Panc1 (cell line): Measurements from ENCODE around the gene LPIN1. TPM values are rescaled to one million over a fixed set of nuclear protein-coding genes. Genes with fewer than 3 reads are reported as not detected.

ENCODE experiments used
- ATAC-seq: fragments of 200-7000 bp; cut with Tn5 transposase; 2 replicates; pipeline ENCODE4 v1.9.1; 2020; ENCODE audit warnings: mild to moderate bottlenecking, moderate library complexity
- BruUV-seq: library from RNA; stranded (reverse); fragments of 400-500 nt; replicated peaks from 2 replicates; lab custom pipeline; 2021; lab: Mats Ljungman, UMichigan
- CTCF ChIA-PET: fragments of 300-600 bp; sonication (Branson Sonifier 250); formaldehyde crosslinking; loops from one replicate; lab custom pipeline; 2022; ENCODE audit warnings: antibody characterized with exemption; lab: Charles Lee
- POLR2A ChIA-PET: fragments of 300-600 bp; sonication (Branson Sonifier 250); formaldehyde crosslinking; loops from one replicate; lab custom pipeline; 2022; ENCODE audit warnings: antibody characterized with exemption; lab: Charles Lee
- DNase-seq: peaks from one replicate; pipeline ENCODE4 v3.0.0-alpha.2; 2010; ENCODE audit warnings: low read depth, low spot score
- H3K27ac ChIP-seq: 2 replicates; pipeline ENCODE4 v1.5.1; 2011; ENCODE audit warnings: mild to moderate bottlenecking, low read length, inconsistent platforms
- H3K27me3 ChIP-seq: fragments of 200-500 bp; sonication (Bioruptor generic); 2 replicates; pipeline ENCODE4 v1.6.0; 2014; ENCODE audit warnings: low read length, inconsistent platforms; ENCODE audit not compliant: control insufficient read depth, insufficient read depth
- H3K36me3 ChIP-seq: fragments of 200-500 bp; sonication (Bioruptor generic); 2 replicates; pipeline ENCODE4 v1.5.1; 2014; ENCODE audit warnings: inconsistent platforms, mild to moderate bottlenecking, low read length, moderate library complexity; ENCODE audit not compliant: control insufficient read depth, insufficient read depth
- H3K4me1 ChIP-seq: 2 replicates; pipeline ENCODE4 v1.5.1; 2011; ENCODE audit warnings: inconsistent platforms, mild to moderate bottlenecking, low read length, moderate library complexity; ENCODE audit not compliant: control insufficient read depth, insufficient read depth
- H3K4me3 ChIP-seq, 2 experiments: 2 replicates each; pipeline ENCODE4 v1.5.1; 2011 to 2012; ENCODE audit warnings: low read depth in 2 of 2, low read length in 2 of 2, mild to moderate bottlenecking in 2 of 2, inconsistent platforms in 1 of 2, moderate library complexity in 1 of 2
- H3K9me3 ChIP-seq: fragments of 200-500 bp; sonication (Bioruptor generic); 2 replicates; pipeline ENCODE4 v1.5.1; 2014; ENCODE audit warnings: low read depth, mild to moderate bottlenecking, inconsistent platforms, low read length, moderate library complexity; ENCODE audit not compliant: control insufficient read depth, insufficient read depth
- CTCF ChIP-seq: fragments of 450-650 bp; IDR thresholded peaks from 2 replicates; pipeline ENCODE4 v1.5.1; 2017; ENCODE audit warnings: mild to moderate bottlenecking
- POLR2AphosphoS5 ChIP-seq: IDR thresholded peaks from 2 replicates; pipeline ENCODE4 v1.6.1; 2012; ENCODE audit warnings: mild to moderate bottlenecking, low read depth, low read length, moderate library complexity
- REST ChIP-seq, 2 experiments: IDR thresholded peaks; 2 replicates each; pipeline ENCODE4 v1.6.1; 2011 to 2012; ENCODE audit warnings: low read depth in 2 of 2, control low read depth in 1 of 2, low read length in 1 of 2, mild to moderate bottlenecking in 1 of 2, moderate library complexity in 1 of 2; ENCODE audit not compliant: insufficient read depth in 1 of 2
- SIN3A ChIP-seq: IDR thresholded peaks from 2 replicates; pipeline ENCODE4 v1.6.1; 2012; ENCODE audit warnings: low read depth, mild to moderate bottlenecking, low read length, moderate library complexity, borderline replicate concordance; ENCODE audit not compliant: insufficient read depth
- TCF7L2 ChIP-seq: IDR thresholded peaks from 2 replicates; pipeline ENCODE4 v1.6.1; 2011; ENCODE audit warnings: mild to moderate bottlenecking, low read depth, low read length, inconsistent platforms
- in situ Hi-C: cut with HindIII; loops from 2 replicates; pipeline ENCODE4 v1.10.0; 2016; ENCODE audit warnings: low sequenced_read_pairs, low pct_unique_long_range_greater_than_20kb
- intact Hi-C: fragments of 100-400 bp; cut with micrococcal nuclease; formaldehyde crosslinking; loops from one replicate; pipeline ENCODE4 v1.10.0; 2022; ENCODE audit not compliant: unreplicated experiment
- total RNA-seq: library from RNA; stranded (reverse); gene quantifications from one replicate; pipeline ENCODE4 v1.2.1, GENCODE V29; 2021; ENCODE audit not compliant: unreplicated experiment

The LPIN1 gene
- total RNA-seq, 1 experiment from 2014 or later: 51.8 TPM

GRCh38 chr2:11807156-11808015 lies 61.0 kb downstream of the LPIN1 start:
- Histone ChIP-seq H3K27ac (no peak overlapping the region), H3K4me1 (no peaks in the 10 kb centered on the region), H3K27me3 (no peaks in the 10 kb centered on the region), H3K4me3 (no peak overlapping the region), H3K9me3 (no peaks in the 10 kb centered on the region), H3K36me3 (peaks cover 9% of the 10 kb centered on the region)
- ChIA-PET CTCF (no interaction called here), POLR2A (interaction anchor here (0.6 to 0.7 kb wide), 2 partner anchors 394 to 1393 kb away, joined by 4 to 9 read pairs; no protein-coding TSS in a partner anchor)
- in situ Hi-C loops: no loop called here
- DNase-seq (no peak), ATAC-seq (no peak)
- intact Hi-C loops: no loop called here
- no TSS peak for BruUV-seq
- TF ChIP-seq CTCF: no peak
- no peak for TF ChIP-seq TCF7L2
- no peak for TF ChIP-seq REST (IDR thresholded peaks at IDR 0.05; ENCODE audit: insufficient read depth in 1 of 2, low read depth in 2 of 2, low read length in 1 of 2)
- no peak for TF ChIP-seq POLR2AphosphoS5
- no peak for TF ChIP-seq SIN3A

- CTCF ChIA-PET: no interaction called here
Observed at GRCh38 chr2:11808016-11808400, 61.6 kb downstream of the LPIN1 start.

More at GRCh38 chr2:11808016-11808400, 61.6 kb downstream of the LPIN1 start:
- H3K9me3 ChIP-seq: no peaks in the 10 kb centered on the region
- no TSS peak for BruUV-seq
- intact Hi-C loops (no loop called here), in situ Hi-C loops (no loop called here)
- H3K4me3 ChIP-seq: no peak overlapping the region
- DNase-seq (no peak), ATAC-seq (no peak)
- H3K4me1 ChIP-seq: no peaks in the 10 kb centered on the region
- POLR2A ChIA-PET: interaction anchor here (0.6 to 0.7 kb wide), 2 partner anchors 393 to 1393 kb away, joined by 4 to 9 read pairs; no protein-coding TSS in a partner anchor
- H3K27ac ChIP-seq: no peak overlapping the region
- H3K27me3 ChIP-seq: no peaks in the 10 kb centered on the region
- TF ChIP-seq POLR2AphosphoS5: no peak
- no peak for TF ChIP-seq CTCF
- no peak for TF ChIP-seq SIN3A
- no peak for TF ChIP-seq TCF7L2
- no peak for TF ChIP-seq REST (IDR thresholded peaks at IDR 0.05; ENCODE audit: insufficient read depth in 1 of 2, low read depth in 2 of 2, low read length in 1 of 2)
- H3K36me3 ChIP-seq: peaks cover 9% of the 10 kb centered on the region
